HG03135 (cell line): ENCODE results near the gene RAD51.

ENCODE experiments used
- ATAC-seq: cut with Tn5 transposase; IDR thresholded peaks from one replicate; pipeline ENCODE4 v1.9.1; 2021; ENCODE audit warnings: mild to moderate bottlenecking, moderate library complexity; ENCODE audit not compliant: unreplicated experiment

The RAD51 gene

GRCh38 chr15:40721701-40722100, 26.7 kb downstream of the RAD51 start:
- no peak for ATAC-seq

GRCh38 chr15:40722354-40722753, 27.4 kb downstream of the RAD51 start:
- ATAC-seq, result no peak

GRCh38 chr15:40722934-40723333, 28.0 kb downstream of the RAD51 start:
- no peak for ATAC-seq

- ATAC-seq, result no peak
Observed at GRCh38 chr15:40723919-40724318, 28.9 kb downstream of the RAD51 start.

- ATAC-seq, result no peak
Observed at GRCh38 chr15:40731034-40731433, 36.1 kb downstream of the RAD51 start.

GRCh38 chr15:40736575-40736974, 41.6 kb downstream of the RAD51 start:
- no peak for ATAC-seq

GRCh38 chr15:40737048-40737447, 42.1 kb downstream of the RAD51 start:
- no peak for ATAC-seq

GRCh38 chr15:40739047-40739446, 44.1 kb downstream of the RAD51 start:
- no peak for ATAC-seq

GRCh38 chr15:40739854-40740253, 44.9 kb downstream of the RAD51 start:
- no peak for ATAC-seq

- ATAC-seq, result no peak
Observed at GRCh38 chr15:40743485-40743901, 48.5 kb downstream of the RAD51 start.

- ATAC-seq, result no peak
Observed at GRCh38 chr15:40743921-40744814, 49.2 kb downstream of the RAD51 start.

- ATAC-seq, result no peak
Observed at GRCh38 chr15:40744815-40745152, 49.8 kb downstream of the RAD51 start.

GRCh38 chr15:40746916-40747418, 52.0 kb downstream of the RAD51 start:
- no peak for ATAC-seq

- ATAC-seq, result no peak
Observed at GRCh38 chr15:40747685-40748631, 53.0 kb downstream of the RAD51 start.

- ATAC-seq, result no peak
Observed at GRCh38 chr15:40749151-40749630, 54.2 kb downstream of the RAD51 start.

GRCh38 chr15:40750885-40751284, 55.9 kb downstream of the RAD51 start:
- ATAC-seq, result no peak

- no peak for ATAC-seq
Observed at GRCh38 chr15:40751745-40752144, 56.8 kb downstream of the RAD51 start.

- peak; percentile 7 for ATAC-seq
Observed at GRCh38 chr15:40754574-40754882, 59.6 kb downstream of the RAD51 start.

- ATAC-seq, result peak; percentile 72
Observed at GRCh38 chr15:40754883-40755811, 60.2 kb downstream of the RAD51 start, which contains the start of gene RMDN3. Gene RMDN3 (minus strand): TSS chr15:40755254. CDS start chr15:40754783, 471 bp downstream.

GRCh38 chr15:40755812-40756208, 60.8 kb downstream of the RAD51 start:
- no peak for ATAC-seq
